Left lung (tissue), 10 donors: Measurements from ENCODE around the gene CDH4. TPM values are rescaled to one million over a fixed set of nuclear protein-coding genes. Genes with fewer than 3 reads are reported as not detected.
"Not testable (repeated sequence)": the region's sequence is repeated elsewhere in the genome, so short reads cannot be mapped to it uniquely, and the experiment has no call there.

ENCODE experiments used
- ATAC-seq: fragments of 200-7000 bp; cut with Tn5 transposase; one replicate; pipeline ENCODE4 v1.9.1; 2020; ENCODE audit warnings: moderate library complexity
- DNase-seq, 4 donors: peaks; one replicate each; pipeline ENCODE4 v3.0.0-alpha.2; 2013 to 2020
- H3K27ac ChIP-seq, 2 donors: fragments of 200-600 bp; sonication (generic) in 1 of 2; one replicate each; pipeline versions ENCODE4 v1.5.0 to v1.8.0; 2020 to 2021
- H3K27me3 ChIP-seq, 2 donors: fragments of 200-600 bp; sonication (generic) in 1 of 2; one replicate each; pipeline versions ENCODE4 v1.5.0 to v1.8.0; 2020 to 2021
- H3K36me3 ChIP-seq, 2 donors: fragments of 200-600 bp; sonication (generic) in 1 of 2; one replicate each; pipeline versions ENCODE4 v1.5.0 to v1.8.0; 2020 to 2021
- H3K4me1 ChIP-seq, 2 donors: fragments of 200-600 bp; one replicate each; pipeline ENCODE4 v1.8.0; 2021
- H3K4me3 ChIP-seq, 2 donors: fragments of 200-600 bp; sonication (generic) in 1 of 2; one replicate each; pipeline versions ENCODE4 v1.5.0 to v1.8.0; 2020 to 2021; ENCODE audit warnings: mild to moderate bottlenecking in 1 of 2
- H3K9me3 ChIP-seq, 2 donors: fragments of 200-600 bp; sonication (generic) in 1 of 2; one replicate each; pipeline versions ENCODE4 v1.5.0 to v1.8.0; 2020 to 2021
- intact Hi-C, 2 donors: fragments of 100-400 bp; cut with DNase I; formaldehyde crosslinking; loops; one replicate each; pipeline versions ENCODE4 v1.11.2 to v1.14.2; 2022
- polyA plus RNA-seq, 6 donors: library from polyadenylated mRNA; unstranded; fragments of 120-200 nt; gene quantifications; one replicate each; pipeline ENCODE4 v1.2.1, GENCODE V29; 2013; ENCODE audit not compliant: insufficient read length in 6 of 6
- total RNA-seq, 2 donors: library from RNA; stranded (reverse); fragmentation: NEBNext Ultra II Directional; extraction: Animal tissue kit (Norgen Biotek cat#: 25700); gene quantifications; one replicate each; pipeline ENCODE4 v1.2.1, GENCODE V29; 2021
- TF ChIP-seq, protein P1 (sequence below), 2 donors: fragments of 200-600 bp; sonication (generic) in 1 of 2; IDR thresholded peaks; one replicate each; pipeline versions ENCODE4 v1.5.0 to v1.8.0; 2021; ENCODE audit warnings: antibody characterized with exemption in 2 of 2
- donor health status: DM: no; HTN: yes; CAD: no.
- donor health status: DM: no; HTN: no; CAD: no.

Gene CDH4
- total and polyA plus RNA-seq, 8 donors: 0.24 to 10.8 (median 5.1) TPM

DNA sequence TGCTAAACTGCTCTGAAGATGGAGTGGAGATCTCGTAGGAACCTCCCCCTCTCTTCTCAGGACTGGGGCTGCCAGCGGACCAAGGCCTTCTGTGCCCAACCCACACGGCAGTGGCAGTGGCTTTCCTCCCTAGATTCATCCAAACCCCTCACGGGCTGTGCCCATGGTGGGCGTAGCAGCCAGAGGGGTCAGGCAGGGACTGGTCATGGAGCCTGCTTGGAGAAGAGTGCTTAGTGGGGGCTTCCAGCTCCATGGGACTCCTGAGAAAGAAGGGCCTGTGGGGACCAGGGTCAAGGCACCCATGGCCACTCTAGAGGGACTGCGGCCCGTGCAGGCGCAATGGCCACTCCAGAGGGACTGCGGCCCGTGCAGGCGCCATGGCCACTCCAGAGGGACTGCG, 727.0 kb downstream of the CDH4 start:
- Histone ChIP-seq H3K27me3 (no peaks in the 10 kb centered on the region), H3K9me3 (no peaks in the 10 kb centered on the region), H3K4me1 (peaks cover 0 to 9% of the 10 kb centered on the region in 2 donors), H3K27ac (no peak overlapping the region), H3K4me3 (no peak overlapping the region), H3K36me3 (peaks cover 0 to 65% of the 10 kb centered on the region in 2 donors)
- intact Hi-C loops: no loop called here
- no peak for ATAC-seq
- peak in 1 of 4 donors; percentile 38 for DNase-seq
- TF ChIP-seq, protein P1, sequence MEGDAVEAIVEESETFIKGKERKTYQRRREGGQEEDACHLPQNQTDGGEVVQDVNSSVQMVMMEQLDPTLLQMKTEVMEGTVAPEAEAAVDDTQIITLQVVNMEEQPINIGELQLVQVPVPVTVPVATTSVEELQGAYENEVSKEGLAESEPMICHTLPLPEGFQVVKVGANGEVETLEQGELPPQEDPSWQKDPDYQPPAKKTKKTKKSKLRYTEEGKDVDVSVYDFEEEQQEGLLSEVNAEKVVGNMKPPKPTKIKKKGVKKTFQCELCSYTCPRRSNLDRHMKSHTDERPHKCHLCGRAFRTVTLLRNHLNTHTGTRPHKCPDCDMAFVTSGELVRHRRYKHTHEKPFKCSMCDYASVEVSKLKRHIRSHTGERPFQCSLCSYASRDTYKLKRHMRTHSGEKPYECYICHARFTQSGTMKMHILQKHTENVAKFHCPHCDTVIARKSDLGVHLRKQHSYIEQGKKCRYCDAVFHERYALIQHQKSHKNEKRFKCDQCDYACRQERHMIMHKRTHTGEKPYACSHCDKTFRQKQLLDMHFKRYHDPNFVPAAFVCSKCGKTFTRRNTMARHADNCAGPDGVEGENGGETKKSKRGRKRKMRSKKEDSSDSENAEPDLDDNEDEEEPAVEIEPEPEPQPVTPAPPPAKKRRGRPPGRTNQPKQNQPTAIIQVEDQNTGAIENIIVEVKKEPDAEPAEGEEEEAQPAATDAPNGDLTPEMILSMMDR (IDR thresholded peaks at IDR 0.05): no peak

DNA sequence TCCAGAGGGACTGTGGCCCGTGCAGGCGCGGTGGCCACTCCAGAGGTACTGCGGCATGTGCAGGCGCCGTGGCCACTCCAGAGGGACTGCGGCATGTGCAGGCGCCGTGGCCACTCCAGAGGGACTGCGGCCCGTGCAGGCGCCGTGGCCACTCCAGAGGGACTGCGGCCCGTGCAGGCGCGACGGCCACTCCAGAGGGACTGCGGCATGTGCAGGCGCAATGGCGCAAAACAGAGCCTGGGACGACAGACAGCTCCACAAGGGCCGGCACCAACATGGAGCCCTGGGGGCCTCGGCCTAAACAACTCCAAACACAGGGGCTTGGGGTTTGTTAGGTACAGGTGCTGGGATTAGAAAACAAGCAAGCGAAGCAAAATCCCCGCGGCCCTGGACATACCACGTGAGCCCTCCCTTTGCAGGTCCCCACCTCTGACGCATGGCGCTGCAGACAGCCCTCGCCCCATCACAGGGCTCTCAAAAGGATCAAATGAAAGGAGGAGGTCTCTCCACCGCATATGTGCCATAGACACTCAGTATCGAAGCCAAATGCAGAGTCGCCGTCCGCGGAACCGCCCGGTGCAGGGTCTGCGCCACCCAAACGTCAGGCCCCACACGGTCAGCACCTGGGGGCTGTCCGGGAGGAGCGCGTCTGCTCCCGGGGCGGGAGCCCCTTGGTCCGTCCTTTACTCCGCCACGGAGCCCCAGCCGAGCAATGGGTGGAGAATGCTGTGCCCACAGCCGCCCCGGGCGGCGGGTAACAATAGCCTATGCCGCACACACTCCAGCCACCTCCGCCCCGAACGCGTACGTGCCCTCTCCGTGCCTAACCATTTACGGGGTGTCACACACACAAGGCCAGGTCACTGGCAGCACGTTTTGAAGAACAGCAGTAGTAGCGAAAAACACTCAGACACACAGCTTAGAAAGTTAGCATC, 727.9 kb downstream of the CDH4 start:
- Histone ChIP-seq H3K36me3 (peaks cover 0 to 63% of the 10 kb centered on the region in 2 donors), H3K4me1 (peaks cover 0 to 9% of the 10 kb centered on the region in 2 donors), H3K9me3 (no peaks in the 10 kb centered on the region), H3K4me3 (no peak overlapping the region), H3K27me3 (no peaks in the 10 kb centered on the region), H3K27ac (no peak overlapping the region)
- ATAC-seq: no peak
- TF ChIP-seq, protein P1 (IDR thresholded peaks at IDR 0.05): no peak
- intact Hi-C loops: no loop called here
- DNase-seq: peak in 1 of 4 donors; percentile 67

DNA sequence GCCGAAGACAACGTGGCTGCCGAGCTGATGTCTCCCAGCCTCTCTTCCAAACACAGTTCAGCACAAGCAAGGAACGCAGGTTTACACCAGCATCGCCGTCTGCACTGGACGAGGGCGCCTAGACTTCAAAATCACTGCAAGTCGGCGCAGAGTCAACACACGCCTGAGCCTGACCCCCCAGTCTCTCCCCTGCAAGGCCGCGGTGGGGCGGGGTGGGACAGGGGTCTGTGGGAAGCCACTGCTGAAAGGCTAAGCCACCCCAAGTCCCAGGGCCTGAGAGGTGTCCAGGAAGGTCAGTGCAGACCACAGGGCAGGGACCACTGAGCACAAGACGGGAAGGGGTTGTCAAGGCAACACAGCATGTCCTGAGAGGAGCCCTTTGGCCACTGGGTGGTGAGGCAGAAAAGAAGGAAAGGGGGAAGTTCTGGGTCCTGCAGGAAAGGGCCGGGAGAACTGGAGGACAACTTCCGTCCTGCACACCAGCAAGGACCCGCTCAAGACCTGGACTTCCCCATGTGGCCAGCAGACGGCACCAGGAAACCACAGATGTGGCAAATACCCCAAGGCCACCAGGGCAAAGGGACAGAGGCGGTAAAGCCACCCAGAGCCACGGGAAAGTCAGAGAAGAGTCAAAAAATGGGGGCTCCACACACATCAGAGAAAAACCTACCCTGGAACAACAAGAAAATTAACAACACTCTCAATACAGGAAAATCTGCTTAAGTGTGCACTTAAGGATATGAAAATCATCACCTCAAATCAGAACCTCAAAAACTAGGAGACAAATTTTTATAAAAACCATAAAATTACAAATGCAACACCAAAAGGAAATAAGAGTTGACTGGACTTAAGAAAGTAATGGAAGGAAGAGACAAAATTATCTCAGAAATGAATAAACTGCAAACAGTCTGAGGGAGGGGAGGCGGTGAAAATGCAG, 728.9 kb downstream of the CDH4 start:
- intact Hi-C loops: no loop called here
- TF ChIP-seq, protein P1 (IDR thresholded peaks at IDR 0.05): peak; percentile 16 to 61
- DNase-seq (peak in 3 of 4 donors; percentile 8 to 82 (median 49)), ATAC-seq (peak; percentile 56)
- H3K27ac ChIP-seq: no peak overlapping the region
- H3K27me3 ChIP-seq: no peaks in the 10 kb centered on the region
- no peaks in the 10 kb centered on the region for H3K9me3 ChIP-seq
- H3K4me3 ChIP-seq: no peak overlapping the region
- H3K36me3 ChIP-seq: peaks cover 0 to 62% of the 10 kb centered on the region in 2 donors
- peaks cover 0 to 9% of the 10 kb centered on the region in 2 donors for H3K4me1 ChIP-seq

DNA sequence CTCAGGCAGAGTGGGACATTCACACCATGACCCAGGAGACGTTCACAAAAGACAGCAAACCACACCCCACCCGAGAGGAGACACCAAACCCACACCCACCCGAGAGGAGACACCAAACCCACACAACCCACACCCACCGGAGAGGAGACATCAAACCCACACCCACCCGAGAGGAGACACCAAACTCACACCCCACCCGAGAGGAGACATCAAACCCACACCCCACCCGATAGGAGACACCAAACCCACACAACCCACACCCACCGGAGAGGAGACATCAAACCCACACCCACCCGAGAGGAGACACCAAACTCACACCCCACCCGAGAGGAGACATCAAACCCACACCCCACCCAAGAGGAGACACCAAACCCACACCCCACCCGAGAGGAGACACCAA, 729.6 kb downstream of the CDH4 start:
- H3K9me3 ChIP-seq, H3K27me3 ChIP-seq, H3K4me1 ChIP-seq, DNase-seq, H3K27ac ChIP-seq, ATAC-seq, H3K4me3 ChIP-seq, intact Hi-C loops: not testable (repeated sequence)
- H3K36me3 ChIP-seq: peaks cover 0 to 56% of the 10 kb centered on the region in 2 donors

DNA sequence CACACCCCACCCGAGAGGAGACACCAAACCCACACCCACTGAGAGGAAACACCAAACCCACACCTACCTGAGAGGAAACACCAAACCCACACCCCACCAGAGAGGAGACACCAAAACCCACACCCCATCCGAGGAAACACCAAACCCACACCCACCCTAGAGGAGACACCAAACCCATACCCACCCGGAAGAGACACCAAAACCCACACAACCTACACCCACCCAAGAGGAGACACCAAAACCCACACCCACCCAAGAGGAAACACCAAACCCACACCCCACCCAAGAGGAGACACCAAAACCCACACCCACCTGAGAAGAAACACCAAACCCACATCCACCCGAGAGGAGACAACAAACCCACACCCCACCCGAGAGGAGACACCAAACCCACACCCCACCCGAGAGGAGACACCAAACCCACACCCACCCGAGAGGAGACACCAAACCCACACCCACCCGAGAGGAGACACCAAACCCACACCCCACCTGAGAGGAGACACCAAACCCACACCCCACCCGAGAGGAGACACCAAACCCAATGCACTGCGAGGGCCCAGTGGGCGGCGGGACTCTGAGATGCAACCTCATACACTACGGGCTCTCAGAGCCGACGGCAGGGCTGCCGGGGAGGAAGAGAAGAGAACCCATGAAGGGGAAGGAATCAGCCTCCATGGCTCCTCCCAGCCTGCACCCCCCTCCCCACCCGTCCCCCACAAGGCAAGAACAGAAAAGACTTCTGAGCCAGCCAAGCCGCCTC, 730.3 kb downstream of the CDH4 start:
- no peak for ATAC-seq
- DNase-seq: peak in 1 of 4 donors; percentile 65
- TF ChIP-seq, protein P1 (IDR thresholded peaks at IDR 0.05): no peak
- intact Hi-C loops: no loop called here
- Histone ChIP-seq H3K9me3 (no peaks in the 10 kb centered on the region), H3K36me3 (peaks cover 0 to 56% of the 10 kb centered on the region in 2 donors), H3K4me1 (peaks cover 0 to 9% of the 10 kb centered on the region in 2 donors), H3K27ac (no peak overlapping the region), H3K4me3 (no peak overlapping the region), H3K27me3 (no peaks in the 10 kb centered on the region)
